Esophagus squamous epithelium (tissue), 4 donors: ENCODE measurements around the gene MAP6D1.

Source experiments
- CTCF ChIP-seq, 6 experiments: fragments of 450-650 bp in 4 of 6; fragments of 200-600 bp in 2 of 6; sonication (generic) in 2 of 6; IDR thresholded peaks; one replicate each; pipeline ENCODE4 v1.5.1; 2016 to 2019; ENCODE audit warnings: antibody characterized with exemption in 6 of 6, mild to moderate bottlenecking in 4 of 6, moderate library complexity in 4 of 6
- POLR2A ChIP-seq, 4 donors: fragments of 450-650 bp; IDR thresholded peaks; one replicate each; pipeline ENCODE4 v1.6.1; 2017; ENCODE audit warnings: antibody characterized with exemption in 4 of 4, mild to moderate bottlenecking in 4 of 4, moderate library complexity in 3 of 4

GRCh38 chr3:183814240-183814639 is 11.1 kb downstream of the MAP6D1 start:
- no peak for TF ChIP-seq CTCF (IDR thresholded peaks at IDR 0.05)
- no peak for TF ChIP-seq POLR2A (IDR thresholded peaks at IDR 0.05)
